Measurements from ENCODE around the gene BAG2. TPM values are rescaled to one million over a fixed set of nuclear protein-coding genes. Genes with fewer than 3 reads are reported as not detected.

Gene BAG2
- total and polyA plus RNA-seq, 2 of the 13 experiments (the other 11 are each of a cell fraction or from before 2014, with no cell fraction given) = 5.7 to 15.1 TPM

- Histone ChIP-seq H3K9me3 (ENCODE audit: low read length) (no peaks in the 10 kb centered on the region), H3K9ac (ENCODE audit: insufficient read depth, low read depth, low read length) (no peak overlapping the region), H3K27me3 (ENCODE audit: control insufficient read depth in 1 of 2, insufficient read depth in 2 of 2, low read length in 2 of 2) (no peaks in the 10 kb centered on the region), H3K27ac (ENCODE audit: extremely low read length, insufficient read depth, low read length) (no peak overlapping the region), H3K4me3 (replicated peaks in 1 of 3; ENCODE audit: insufficient read depth in 1 of 3, low read depth in 2 of 3, low read length in 3 of 3) (no peak overlapping the region), H4K20me1 (ENCODE audit: insufficient read depth, low read length) (no peaks in the 10 kb centered on the region), H2AFZ (ENCODE audit: low read length) (no peak overlapping the region), H3K79me2 (ENCODE audit: insufficient read depth, low read length) (no peaks in the 10 kb centered on the region), H3K4me2 (ENCODE audit: low read depth, low read length) (no peak overlapping the region), H3K36me3 (replicated peaks in 1 of 2; ENCODE audit: control insufficient read depth in 1 of 2, insufficient read depth in 2 of 2, low read length in 2 of 2) (peaks cover 3 to 17% of the 10 kb centered on the region in 2 experiments; a peak in 4 of 5 replicates), H3K4me1 (ENCODE audit: insufficient read depth, low read length) (no peaks in the 10 kb centered on the region)
- TF ChIP-seq THAP9 (CRISPR knock-in tag; IDR thresholded peaks at IDR 0.05; ENCODE audit: borderline replicate concordance) (no peak), CENPX (CRISPR knock-in tag; IDR thresholded peaks at IDR 0.05) (no peak), RORA (CRISPR knock-in tag; IDR thresholded peaks at IDR 0.05) (no peak), KDM5B (CRISPR knock-in tag; IDR thresholded peaks at IDR 0.05; ENCODE audit: borderline replicate concordance) (no peak), ZNF724P (CRISPR knock-in tag; IDR thresholded peaks at IDR 0.05; ENCODE audit: borderline replicate concordance) (no peak), ZNF18 (CRISPR knock-in tag; IDR thresholded peaks at IDR 0.05; ENCODE audit: insufficient replicate concordance) (no peak), ZNF256 (CRISPR knock-in tag; conservative IDR thresholded peaks at IDR 0.05) (no peak), ESRRA (CRISPR knock-in tag; IDR thresholded peaks at IDR 0.05; ENCODE audit: low read depth) (no peak), CCDC6 (CRISPR knock-in tag; IDR thresholded peaks at IDR 0.05) (no peak), THAP7 (CRISPR knock-in tag; IDR thresholded peaks at IDR 0.05) (no peak)
- no peak for DNase-seq (ENCODE audit: low spot score)
- WGBS (ENCODE audit: low lambda C conversion rate) = 98% methylated on average over 2 of the region's 2 CpGs
- no TSS peak for BruUV-seq (replicated peaks)
- in situ Hi-C loops (cut with HindIII; ENCODE audit: extremely low pct_ligation_motif_present, low pct_unique_long_range_greater_than_20kb) (no loop called here), intact Hi-C loops (cut with micrococcal nuclease; ENCODE audit: unreplicated experiment) (no loop called here)
- no peak for ATAC-seq
- POLR2A ChIA-PET = no interaction called here
- no peak for FAIRE-seq
- CTCF ChIA-PET (ENCODE audit: low intra/inter-chr PET ratio, low total read pairs) = no interaction called here
Measured at GRCh38 chr6:57163956-57164355, 8.2 kb upstream of the BAG2 start.

All from HepG2 (cell line).